CD4-positive, alpha-beta T cell treated with Interleukin-12 subunit alpha and Interleukin-12 subunit beta, for 1 hour (primary cell): ENCODE data around the gene CLEC1A.

Source experiments
- DNase-seq: peaks from one replicate; pipeline ENCODE4 v3.0.0-alpha.2; 2020

Gene CLEC1A, protein sequence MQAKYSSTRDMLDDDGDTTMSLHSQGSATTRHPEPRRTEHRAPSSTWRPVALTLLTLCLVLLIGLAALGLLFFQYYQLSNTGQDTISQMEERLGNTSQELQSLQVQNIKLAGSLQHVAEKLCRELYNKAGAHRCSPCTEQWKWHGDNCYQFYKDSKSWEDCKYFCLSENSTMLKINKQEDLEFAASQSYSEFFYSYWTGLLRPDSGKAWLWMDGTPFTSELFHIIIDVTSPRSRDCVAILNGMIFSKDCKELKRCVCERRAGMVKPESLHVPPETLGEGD

DNA sequence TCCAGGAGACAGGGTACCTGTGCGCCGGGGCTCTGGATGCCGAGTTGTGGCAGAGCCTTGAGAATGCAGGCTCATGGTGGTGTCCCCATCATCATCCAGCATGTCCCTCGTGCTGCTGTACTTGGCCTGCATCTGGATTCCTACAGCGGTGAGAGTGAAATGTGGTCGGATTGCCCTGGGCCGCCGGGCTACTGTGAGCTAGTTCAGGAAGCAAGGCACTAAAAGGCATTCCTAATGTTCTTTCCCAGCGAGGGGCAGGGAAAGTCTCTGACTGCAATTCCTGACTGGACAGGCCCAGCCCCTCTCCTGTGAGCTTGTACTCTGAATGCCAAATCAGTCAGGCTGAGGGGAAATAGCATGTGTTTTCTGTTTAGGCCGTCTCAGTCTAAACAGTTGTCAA, at the start of gene CLEC1A:
Gene CLEC1A, minus strand, starts transcription at position 195 of the 400 bp plus-strand sequence. Its CDS starts 63 bp downstream, at position 132.
- no peak for DNase-seq

GRCh38 chr12:10147714-10148403, 49.1 kb upstream of the CLEC1A start:
- DNase-seq, result no peak

DNA sequence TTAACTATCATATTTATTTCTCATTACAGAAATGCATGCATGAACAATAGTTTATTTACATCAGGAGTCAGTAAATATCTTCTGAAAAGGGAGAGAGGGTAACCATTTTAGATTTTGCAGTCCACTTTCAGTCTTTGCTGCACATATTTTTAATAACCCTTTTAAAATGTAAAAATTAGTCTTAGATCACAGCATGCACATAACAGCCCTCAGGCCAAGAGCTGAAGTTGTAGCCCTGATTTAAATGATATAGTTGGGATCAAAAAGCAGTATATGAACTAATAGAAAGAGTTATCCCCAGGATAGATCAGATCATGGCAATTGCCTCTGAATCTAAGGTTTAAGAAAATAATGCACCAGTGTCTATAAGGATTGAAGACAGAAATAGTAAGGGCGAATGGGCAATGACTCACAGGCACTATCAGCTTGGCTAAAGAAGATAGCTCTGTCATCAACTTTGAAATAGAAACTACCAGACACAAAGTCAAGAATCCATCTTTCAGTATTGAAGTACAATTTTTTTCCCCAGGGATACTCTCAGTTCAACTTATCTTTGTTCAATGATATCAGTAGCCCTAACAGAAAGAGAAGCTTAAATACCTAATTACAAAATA, 44.3 kb upstream of the CLEC1A start:
- no peak for DNase-seq

GRCh38 chr12:10140001-10140400, 41.2 kb upstream of the CLEC1A start:
- DNase-seq, result peak; percentile 58

GRCh38 chr12:10136637-10137205, 37.9 kb upstream of the CLEC1A start:
- no peak for DNase-seq

GRCh38 chr12:10135126-10135525, 36.3 kb upstream of the CLEC1A start:
- no peak for DNase-seq

GRCh38 chr12:10132850-10133370, 34.1 kb upstream of the CLEC1A start:
- DNase-seq, result no peak

DNA sequence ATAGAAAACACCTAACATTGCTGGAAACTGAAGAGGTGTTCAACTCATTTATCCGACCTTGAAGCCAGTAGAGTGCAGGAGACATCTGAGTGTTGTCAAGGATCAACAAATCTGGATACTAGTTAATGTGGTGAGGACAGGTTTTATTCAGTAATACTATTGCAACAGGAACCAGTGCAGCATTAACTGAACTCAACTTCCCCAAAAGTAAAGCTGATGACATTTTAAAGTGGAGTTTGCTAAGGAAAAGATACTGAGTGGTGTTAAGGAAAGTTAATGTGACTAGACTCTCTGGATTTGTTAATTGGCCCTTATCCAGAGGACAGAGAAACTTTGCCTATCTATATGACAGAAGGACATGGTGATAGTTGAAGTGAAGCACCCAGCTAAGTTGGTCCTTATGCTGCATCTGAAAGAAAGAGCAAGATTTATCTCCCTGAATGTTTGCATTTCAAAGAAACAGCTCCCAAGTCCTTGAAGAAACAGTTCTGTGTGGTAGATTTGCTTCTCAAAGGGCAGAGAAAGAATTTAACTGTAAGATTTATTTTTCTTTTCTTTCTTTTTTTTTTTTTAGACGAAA, 32.4 kb upstream of the CLEC1A start:
- no peak for DNase-seq

DNA sequence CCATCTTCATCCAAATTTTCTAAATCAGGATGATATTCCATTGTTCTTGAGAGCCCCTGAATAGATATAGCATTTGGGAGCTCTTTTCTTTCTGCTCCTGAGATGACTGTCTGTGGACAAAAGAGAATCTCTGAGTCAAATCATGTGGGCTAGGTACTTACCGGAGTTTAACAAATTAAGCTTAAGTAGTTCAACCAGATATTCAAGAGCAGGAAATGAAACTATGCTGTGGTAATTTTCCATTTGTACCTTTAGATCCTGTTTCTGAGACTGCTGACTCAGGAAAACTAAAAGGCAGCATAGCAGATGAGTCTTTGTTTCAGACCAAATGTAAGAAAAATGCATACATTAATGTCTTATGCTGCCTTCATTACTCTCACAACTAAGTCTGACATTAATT, 31.3 kb upstream of the CLEC1A start, which contains the start of gene CLEC7A:
Gene CLEC7A, minus strand, starts transcription at position 158 of the 400 bp plus-strand sequence. Its CDS starts 117 bp downstream, at position 41.
- DNase-seq, result peak; percentile 21

GRCh38 chr12:10128687-10129086, 29.9 kb upstream of the CLEC1A start:
- DNase-seq, result peak; percentile 19

- DNase-seq, result no peak
Observed at GRCh38 chr12:10126413-10126812, 27.6 kb upstream of the CLEC1A start.

DNA sequence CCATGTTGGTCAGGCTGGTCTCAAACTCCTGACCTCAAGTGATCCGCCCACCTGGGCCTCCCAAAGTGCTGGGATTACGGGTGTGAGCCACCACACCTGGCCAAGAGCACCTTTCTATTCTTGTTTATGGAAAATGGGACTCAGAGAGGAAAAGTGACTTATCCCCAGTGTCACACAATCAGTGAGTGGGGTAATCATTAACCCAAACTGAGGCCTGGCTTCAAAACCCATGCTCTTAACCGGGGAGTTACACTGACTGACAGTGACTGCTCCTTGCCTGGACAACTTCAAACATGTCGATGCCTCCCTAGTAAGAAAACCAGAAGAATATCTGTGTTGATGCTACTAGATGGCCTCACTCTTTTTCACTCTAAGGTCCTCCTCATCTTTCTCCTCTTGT, 23.9 kb upstream of the CLEC1A start:
- no peak for DNase-seq

GRCh38 chr12:10121278-10121677, 22.5 kb upstream of the CLEC1A start:
- no peak for DNase-seq

GRCh38 chr12:10119066-10119465, 20.3 kb upstream of the CLEC1A start:
- DNase-seq, result no peak

DNA sequence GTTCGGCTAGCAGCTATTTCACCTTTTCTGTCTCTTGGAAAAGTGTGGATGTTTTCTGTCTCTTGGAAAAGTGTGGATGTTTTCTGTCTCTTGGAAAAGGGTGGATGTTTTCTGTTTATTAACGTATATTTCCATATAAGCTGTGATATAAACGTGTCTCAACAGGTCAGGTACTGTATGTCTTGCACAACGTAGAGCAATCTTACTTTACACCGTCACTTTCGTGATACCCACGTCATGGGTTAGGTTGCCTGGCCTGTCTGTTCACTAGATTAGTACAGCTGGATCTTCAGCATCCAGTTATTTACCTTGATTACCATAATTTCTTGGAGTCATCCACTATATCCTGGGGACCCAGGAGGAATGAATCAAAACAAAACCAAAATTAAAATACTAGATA, 17.1 kb upstream of the CLEC1A start:
- no peak for DNase-seq

- no peak for DNase-seq
Observed at GRCh38 chr12:10115311-10115710, 16.5 kb upstream of the CLEC1A start.

DNA sequence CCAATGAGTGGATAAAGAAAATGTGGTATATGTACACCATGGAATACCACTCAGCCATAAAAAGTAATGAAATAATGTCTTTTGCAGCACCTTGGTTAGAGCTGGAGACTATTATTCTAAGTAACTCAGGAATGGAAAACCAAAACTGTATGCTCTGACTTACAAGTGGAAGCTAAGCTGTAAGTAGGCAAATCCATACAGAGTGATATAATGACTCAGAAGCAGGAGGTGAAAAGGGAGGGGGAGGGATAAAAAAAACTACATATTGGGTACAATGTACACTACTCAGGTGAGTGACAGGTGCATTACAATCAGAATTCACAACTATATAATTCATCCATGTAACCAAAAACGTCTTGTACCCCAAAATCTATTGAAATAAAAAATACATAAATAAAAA, 15.1 kb upstream of the CLEC1A start:
- no peak for DNase-seq

DNA sequence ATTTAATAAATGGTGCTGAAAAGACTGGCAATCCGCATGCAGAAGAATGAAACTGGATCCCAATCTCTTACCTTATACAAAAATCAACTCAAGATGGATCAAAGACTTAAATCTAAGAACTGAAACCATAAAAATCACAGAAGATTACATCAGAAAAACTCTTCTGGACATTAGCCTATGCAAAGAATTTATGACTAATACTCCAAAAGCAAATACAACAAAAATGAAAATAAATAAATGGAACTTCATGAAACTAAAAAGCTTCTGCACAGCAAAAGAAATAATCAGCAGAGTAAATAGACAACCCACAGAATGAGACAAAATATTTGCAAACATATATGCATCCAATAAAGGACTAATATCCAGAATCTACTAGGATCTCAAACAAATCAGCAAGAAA, 14.3 kb upstream of the CLEC1A start:
- no peak for DNase-seq

DNA sequence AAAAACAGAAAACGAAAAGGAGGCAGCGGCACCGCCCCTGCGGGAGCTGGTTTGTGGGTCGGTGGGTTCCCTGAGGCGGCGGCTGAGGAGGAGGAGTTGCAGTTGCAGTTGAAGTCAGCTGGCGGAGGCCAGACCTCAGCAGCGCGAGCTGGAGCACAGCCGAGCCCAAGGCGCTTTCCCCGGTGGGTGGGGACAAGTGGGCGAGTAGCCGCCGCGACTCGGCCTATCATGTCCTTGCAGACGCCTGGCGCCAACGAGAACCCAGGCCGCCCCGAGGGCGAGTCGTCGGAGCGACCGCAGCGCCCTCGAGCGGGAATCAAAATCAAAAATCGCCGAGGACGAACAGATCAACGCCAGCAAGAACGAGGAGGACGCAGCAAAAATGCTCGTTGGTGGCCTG, 12.7 kb upstream of the CLEC1A start:
- DNase-seq, result no peak

DNA sequence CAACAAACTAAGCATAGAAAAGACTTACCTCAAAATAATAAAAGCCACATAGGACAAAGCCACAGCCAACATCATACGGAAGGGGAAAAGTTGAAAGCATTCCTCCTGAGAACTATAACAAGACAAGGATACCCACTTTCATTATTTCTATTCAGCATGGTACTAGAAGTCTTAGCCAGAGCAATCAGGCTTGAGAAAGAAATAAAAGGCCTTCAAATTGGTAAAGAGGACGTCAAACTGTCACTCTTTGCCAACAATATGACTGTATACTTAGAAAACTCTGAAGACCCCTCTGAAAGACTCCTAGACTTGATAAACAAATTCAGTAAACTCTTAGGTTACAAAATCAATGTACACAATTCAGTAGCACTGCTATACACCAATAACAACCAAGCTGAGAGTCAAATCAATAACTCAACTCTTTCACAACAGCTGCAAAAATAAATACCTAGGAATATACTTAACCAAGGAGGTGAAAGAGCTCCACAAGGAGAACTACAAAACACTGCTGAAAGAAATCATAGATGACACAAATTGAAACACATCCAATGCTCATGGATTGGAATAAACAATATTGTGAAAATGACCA, 11.6 kb upstream of the CLEC1A start:
- DNase-seq, result no peak

DNA sequence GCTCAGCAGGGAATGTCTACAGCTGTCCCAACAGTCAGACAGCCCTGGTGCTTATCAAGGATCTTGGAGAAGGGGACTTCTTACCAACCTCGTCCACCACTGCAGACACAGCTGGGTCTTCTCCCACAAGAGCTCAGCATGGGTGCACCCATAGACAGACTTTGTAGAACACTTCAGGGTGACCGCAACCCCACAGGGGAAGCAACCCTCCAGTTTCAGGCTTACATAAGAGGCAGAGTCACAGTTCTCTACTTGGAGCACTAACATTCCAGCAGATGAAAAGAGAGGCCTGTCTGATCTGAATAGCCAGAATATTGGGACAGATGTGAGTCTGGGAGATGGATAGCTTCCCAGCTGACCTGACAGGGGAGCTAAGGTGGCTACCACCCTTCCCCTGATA, 3.5 kb upstream of the CLEC1A start:
- DNase-seq, result no peak

DNA sequence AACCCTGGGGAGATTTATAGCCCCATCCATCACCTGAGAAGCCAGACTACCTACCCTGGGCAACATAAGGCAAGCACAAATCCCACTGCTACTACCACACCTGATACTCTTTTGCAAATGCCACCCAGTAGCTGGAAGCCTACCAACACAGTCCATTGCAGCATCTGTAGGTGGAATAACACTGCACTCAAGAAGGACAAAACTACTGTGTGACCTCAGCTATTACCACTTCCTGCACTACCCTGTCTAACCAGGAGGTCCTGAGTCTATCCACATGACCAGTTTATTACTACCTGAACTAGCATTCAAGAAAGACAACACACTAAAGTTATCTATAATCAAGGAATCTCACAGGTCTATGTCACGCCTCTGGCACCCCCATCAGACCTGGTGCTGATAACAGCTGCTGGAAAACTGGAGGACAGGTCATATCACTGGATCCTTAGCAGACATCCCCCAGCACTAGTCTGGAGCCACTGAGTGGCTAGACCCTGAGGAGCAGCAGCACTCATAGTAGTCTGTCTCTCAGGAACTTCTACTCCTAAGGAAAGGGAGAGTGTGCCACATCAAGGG, 2.9 kb upstream of the CLEC1A start:
- DNase-seq, result no peak
